ENCODE data around the gene QRICH2.
"Not testable (repeated sequence)": the region's sequence is repeated elsewhere in the genome, so short reads cannot be mapped to it uniquely, and the experiment has no call there.

The QRICH2 gene

DNA sequence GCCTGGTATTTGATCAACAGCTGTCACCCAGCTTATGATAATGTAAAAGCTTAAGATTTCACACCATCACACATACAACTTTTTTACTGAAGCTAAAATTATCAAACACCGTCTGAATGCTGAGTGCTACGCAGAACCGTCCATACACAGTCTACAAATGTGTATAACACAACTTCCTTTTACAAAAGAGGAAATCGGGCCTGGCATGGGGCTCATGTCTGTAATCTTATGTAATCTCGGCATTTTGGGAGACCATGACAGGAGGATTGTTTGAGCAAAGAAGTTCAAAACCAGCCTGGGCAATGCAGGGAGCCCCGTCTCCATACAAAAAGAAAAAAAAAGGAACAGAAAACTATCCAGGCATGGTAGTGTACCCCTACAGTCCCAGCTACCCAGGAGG, 19.6 kb upstream of the QRICH2 start:
- no peak for DNase-seq (ENCODE audit: low read depth in 1 of 2, low spot score in 1 of 2)

DNA sequence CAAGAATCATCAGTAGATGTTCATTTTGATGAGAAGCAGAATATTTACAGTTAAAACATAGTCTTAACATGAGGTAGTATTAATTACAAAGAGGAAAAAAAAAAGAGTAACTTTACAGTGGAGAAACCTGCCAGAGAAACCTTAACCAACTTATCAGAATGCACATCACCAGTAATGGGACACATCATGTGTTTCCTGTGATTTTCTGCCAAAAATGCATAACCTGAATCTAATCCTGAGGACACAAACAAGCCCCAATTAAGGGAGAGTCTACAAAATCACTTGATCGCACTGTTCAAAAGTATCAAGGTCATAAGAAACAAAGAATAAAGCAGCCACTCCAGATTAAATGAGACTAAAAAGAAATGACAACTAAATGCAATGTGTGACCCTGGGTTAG, 18.2 kb upstream of the QRICH2 start:
- no peak for DNase-seq (ENCODE audit: low read depth in 1 of 2, low spot score in 1 of 2)

DNA sequence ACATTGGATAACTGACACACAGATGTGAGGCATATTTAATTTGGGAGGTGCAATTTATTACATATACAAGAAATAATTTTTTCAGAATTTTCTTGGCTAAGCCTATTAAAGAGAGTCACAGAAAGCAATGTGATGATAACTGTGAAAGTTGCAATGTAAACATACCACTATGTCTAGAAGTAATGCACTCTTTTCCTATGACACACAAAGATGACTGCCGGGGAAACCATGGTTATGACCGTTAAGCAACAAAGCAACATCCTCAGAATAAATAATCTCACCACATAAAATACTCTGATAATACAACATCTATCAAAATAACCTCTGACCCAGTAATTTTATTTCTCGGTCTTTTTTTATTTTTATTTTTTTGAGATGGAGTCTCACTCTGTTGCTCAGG, 10.5 kb upstream of the QRICH2 start:
- no peak for DNase-seq (ENCODE audit: low read depth in 1 of 2, low spot score in 1 of 2)

DNA sequence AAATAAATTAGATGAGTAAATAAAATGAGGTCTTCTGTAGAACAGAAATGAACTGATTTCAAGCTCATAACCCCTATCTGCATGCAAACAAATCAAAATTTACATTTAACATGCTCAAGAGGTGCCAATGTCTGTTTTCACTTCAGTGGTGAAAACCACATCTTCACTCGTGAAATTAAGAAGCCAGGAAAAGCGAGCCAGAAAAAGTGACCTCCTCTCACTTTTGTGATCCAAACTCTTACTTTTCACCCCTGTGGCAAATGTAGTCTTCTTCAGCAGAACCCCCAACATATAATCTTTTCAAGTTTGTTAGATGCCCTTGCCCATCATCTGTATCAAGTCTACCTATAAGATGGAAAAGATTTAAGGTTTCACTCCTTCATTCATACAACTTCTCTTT, 9.5 kb upstream of the QRICH2 start:
- DNase-seq (ENCODE audit: low read depth in 1 of 2, low spot score in 1 of 2): no peak

DNA sequence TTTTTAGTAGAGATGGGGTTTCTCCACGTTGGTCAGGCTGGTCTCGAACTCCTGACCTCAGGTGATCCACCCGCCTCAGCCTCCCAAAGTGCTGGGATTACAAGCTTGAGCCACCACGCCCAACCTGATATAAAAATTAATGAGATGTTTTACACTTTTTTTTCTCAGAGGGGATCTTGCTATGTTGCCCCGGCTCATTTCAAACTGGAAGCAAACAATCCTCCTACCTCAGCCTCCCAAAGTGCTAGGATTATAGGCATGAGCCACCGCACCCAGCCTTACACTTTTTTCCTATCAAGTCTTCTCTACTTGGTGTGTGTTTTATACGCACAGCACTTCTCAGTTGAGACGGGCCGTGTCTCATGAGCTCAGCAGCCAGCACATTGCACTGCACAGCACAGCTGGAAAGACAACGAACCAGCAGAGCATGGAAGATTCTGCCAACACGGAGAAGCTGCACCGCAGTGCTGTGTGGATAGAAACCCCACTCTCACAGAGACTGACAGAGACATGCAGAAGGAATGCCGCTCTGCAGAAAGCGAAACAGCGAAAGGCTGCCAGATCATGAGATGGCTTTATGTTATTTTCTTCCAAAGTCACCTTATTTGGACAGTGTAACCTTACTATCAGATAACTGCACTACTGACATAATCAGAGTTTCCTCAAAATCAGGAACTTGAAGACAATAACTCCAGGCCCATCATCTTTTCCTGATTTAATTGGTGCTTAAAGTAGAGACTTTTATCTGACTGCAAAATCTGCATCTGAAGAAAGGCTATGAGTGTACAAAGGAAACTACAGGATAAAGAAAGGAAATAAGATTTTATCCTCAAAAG, 6.5 kb upstream of the QRICH2 start:
- no peak for DNase-seq (ENCODE audit: low read depth in 1 of 2, low spot score in 1 of 2)

DNA sequence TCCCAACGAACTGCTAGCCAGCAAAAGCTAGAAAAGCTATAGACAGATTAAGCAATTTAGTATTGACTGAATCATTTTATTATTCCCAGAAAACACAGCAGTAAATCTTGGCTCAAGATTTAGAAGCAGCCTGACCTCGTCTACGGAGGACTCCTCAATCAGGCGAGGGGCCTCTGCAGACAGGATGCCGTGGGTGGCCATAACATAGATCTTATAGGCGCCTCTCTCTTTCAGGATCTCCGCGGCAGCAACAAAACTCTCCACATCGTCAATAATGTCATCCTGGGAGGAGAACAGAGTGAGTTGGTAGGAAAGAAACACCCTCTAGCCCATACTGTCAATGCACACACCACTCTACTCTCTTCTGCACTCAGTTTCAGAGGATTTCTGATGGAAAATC, 4.7 kb upstream of the QRICH2 start:
- DNase-seq (ENCODE audit: low read depth in 1 of 2, low spot score in 1 of 2): no peak

DNA sequence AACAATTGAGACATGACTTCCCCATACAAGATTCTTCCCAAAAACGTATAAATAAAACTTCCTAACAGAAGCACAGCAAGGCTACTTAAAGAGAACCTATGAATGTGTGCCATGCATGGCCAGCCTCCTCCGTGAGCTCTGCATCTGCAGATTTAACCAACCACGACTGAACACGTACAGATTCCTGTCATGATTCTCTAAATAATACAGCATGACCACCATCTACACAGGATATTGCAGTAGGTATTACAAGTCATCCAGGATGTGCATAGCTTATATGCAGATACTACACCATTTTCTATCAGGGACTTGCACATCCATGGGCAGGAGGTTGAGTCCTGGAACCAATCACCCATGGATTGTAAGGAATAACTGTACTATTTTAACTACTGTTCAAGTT, 1.4 kb upstream of the QRICH2 start:
- no peak for DNase-seq (ENCODE audit: low read depth in 1 of 2, low spot score in 1 of 2)

DNA sequence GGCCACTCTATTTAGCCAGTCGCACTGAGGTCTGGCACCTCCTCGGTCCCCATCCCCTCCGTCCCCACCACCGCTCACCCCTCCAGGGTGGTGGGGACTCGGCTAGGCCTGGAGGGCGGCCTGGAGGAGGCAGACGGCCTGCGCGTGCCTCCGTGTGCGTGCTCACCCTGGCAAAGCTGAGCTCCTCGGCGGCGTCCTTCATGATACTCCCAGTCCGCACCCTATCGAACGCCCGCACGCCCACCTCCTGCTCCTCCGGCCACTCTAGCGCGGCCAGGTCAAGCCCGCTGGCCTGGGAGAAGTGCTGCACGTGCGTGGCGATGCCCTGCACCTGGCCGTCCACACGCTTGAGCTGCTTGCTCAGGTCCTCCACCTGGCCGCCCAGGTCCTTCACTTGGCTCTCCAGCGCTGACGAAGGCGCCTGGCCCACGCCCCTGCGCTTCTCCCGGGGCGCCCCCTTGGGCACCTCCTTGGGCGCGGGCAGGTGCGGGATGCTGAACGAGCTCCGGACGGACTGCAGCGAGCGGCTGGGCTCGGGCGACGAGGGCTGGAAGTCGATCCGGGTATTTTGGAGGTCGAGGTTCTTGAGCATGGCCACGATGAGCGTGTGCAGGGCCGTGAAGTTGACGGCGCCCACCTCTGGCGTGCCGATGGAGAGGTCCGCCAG, 644 bp downstream of the QRICH2 start:
- no peak for DNase-seq (ENCODE audit: low read depth in 1 of 2, low spot score in 1 of 2)

DNA sequence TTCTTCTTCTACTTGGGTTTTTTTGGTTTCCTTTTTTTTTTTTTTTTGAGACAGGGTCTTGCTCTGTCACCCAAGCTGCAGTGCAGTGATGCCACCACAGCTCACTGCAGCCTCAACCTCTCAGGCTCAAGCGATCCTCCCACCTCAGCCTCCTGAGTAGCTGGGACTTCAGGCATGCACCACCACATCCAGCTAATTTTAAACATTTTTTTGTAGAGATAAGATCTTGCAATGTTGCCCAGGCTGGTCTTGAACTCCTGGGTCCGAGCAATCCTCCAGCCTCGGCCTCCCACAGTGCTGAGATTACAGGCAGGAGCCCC, 3.0 kb downstream of the QRICH2 start:
- DNase-seq (ENCODE audit: low read depth in 1 of 2, low spot score in 1 of 2): not testable (repeated sequence)

DNA sequence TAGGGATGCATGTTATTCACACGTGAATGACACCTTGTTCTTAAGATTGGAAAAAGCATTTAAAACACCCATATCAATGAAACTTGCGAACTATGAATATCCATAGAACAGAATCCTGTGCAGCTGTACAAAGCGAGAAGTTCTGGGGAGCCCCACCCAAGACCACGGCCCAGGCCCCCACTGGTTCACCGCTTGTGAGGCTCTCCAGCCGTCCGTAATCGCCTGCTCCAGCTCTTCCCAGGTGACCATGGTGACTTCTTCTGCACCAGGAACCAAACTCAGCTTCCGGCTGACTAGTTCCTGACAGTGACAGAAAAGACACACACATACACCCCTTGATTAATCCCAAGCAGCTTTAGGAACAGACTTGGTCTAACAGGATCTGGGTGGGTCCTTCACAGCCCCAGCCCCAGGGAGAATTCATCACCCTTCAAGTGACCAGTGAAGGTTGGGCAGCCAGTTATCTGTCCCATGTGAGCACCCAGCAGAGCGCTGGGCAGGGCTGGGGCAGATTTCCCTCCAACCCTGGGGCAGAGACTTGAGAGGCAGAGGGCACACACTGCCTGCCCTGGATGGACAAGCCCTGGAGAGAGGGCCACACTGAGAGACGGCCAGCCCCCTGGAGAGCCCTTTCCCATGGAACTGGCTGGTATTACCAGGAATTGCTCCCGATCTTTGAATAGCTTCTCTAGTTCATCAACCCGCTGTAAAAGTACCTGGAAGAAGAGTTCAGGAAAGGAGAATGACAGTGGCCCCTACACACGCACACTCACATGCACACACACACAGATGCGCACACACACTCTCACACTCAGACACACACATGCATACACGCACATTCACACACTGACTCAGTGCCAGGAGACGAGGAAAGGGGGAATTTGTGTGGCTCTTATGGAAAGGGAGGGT, 3.6 kb downstream of the QRICH2 start:
- no peak for DNase-seq (ENCODE audit: low read depth in 1 of 2, low spot score in 1 of 2)

DNA sequence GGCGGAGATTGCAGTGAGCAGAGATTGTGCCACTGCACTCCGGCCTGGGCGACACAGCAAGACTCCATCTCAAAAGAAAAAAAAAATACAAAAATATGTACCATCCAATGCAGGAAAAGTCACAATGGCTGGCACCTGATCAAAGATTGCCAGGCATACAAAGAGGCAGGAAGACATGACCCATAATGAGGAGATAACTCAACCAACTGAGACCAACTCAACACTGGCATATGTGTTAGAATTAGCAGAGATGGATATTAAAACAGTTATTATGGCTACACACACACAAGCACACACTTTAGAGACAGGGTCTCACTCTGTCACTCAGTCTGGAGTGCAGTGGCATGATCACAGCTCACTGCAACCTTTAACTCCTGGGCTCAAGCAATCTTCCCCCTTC, 10.6 kb downstream of the QRICH2 start:
- no peak for DNase-seq (ENCODE audit: low read depth in 1 of 2, low spot score in 1 of 2)

DNA sequence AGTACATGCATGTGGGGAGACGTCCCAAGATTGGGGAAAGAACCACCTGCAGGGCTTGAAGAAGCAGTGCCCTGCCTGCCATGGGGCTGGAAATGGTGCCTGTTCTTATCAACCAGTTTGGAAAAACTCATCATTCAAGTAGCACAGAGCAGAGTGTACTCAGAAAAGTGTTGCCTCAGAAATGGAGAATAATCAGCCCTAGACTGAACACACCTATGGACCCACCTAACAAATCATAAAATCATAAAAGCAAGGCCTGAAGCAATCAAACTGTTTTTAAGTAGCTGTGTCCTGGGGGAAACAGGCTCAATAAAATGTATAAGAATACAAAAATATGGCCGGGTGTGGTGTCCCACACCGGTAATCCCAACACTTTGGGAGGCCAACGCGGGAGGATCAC, 11.2 kb downstream of the QRICH2 start:
- no peak for DNase-seq (ENCODE audit: low read depth in 1 of 2, low spot score in 1 of 2)

DNA sequence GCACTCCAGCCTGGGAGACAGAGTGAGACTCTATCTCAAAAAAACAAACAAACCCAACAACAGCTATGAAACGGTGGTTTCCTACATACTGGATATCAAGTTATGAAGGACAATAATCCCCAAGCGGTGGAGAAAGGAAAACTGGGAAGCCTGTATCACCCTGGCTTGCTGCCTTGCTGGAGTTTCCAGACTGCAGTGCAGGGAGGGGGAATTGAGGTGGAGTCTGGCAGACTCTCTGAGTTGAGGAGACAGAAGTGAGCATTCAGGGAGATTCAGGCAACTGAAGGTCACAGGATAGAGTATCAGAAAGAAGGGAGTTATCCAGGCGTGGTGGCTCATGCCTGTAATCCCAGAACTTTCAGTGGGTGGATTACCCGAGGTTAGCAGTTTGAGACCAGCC, 11.9 kb downstream of the QRICH2 start:
- no peak for DNase-seq (ENCODE audit: low read depth in 1 of 2, low spot score in 1 of 2)

DNA sequence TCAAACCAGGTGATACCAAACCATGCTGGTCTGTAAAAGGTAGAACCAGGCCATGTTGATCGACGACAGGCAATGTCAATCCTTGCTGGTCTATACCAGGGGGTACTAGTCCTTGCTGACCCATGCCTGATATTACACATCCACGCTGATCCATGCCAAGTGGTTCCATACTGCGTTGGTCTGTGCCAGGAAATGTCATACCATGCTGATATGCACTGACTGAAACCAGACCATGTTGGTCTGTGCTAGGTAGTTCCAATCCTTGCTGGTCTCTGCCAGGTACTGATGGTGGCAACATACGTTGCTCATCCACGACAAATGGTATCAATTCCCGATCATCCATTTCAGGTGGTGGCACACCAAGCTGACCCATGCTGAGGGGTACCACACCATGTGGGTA, 15.0 kb downstream of the QRICH2 start:
- DNase-seq (ENCODE audit: low read depth in 1 of 2, low spot score in 1 of 2): no peak

DNA sequence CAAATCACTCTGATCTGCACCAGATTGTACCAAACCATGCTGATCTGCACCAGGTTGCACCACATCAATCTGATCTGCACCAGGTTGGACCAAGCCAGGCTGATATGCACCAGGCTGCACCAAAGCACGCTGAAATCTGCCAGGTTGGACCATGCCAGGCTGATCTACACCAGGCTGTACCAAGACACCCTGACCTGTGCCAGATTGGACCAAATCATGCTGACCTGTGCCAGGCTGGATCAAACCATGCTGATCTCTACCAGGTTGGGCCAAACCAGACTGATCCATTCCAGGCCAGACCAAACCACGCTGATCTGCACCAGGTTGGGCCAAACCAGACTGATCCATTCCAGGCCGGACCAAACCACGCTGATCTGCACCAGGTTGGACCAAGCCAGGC, 15.5 kb downstream of the QRICH2 start:
- DNase-seq (ENCODE audit: low read depth in 1 of 2, low spot score in 1 of 2): no peak

DNA sequence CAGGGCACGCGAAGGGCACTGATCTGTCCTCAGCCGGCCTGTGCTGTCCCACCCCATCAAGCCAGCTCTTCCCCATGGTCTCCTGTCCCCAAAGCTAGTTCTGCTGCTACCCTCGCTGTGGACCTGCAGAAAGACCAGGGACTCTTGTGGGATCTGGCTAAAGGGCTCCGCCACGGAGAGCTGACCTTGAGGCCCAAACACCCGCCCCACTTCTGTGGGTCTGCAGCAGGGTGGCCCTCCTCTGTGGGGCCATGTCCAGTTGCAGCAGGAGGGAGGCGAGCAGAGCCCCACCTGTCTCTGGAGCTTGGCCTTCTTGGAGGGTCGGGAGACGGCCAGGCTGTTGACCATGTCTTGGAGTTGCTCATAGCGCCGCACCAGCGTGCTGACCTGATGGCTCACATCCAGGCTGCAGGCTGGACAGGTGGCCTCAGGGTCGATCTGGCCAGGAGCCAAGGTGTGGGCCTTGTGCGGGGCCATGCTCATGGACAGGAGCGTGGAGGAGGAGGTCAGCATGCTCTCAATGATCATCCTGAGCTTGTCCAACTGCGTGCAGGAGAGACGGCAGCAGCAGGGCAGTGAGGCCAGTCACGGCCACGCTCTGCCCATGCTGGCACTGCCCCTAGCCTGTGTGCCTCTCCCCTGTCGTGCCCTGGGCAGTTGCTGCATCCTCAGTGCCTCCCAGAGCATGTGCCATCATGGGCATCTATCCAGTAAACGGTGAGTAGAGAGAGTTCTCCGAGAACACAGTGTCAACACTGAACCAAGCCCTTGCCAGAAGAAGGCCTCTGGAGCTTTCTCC, 26.3 kb downstream of the QRICH2 start:
- DNase-seq (ENCODE audit: low read depth in 1 of 2, low spot score in 1 of 2): no peak

DNA sequence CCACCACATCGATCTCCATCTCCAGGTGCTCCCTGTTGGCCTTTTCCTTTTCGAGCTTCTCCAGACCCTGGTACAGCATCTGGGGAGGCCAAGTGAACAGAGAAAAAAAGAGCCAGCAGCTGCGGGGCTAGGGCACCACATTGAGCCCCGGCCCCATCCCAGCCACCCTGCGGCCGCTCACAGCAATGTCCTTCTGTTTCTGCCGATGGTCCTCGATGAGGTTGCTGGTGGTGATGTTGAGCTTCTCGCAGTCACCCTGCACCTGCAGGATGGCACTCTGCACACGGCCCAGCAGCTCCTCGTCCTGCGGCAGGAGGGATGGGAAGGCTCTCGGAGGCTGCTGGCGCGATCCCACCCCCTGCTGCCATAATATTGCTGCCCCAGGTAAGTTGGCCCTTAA, 27.4 kb downstream of the QRICH2 start:
- DNase-seq (ENCODE audit: low read depth in 1 of 2, low spot score in 1 of 2): no peak

DNA sequence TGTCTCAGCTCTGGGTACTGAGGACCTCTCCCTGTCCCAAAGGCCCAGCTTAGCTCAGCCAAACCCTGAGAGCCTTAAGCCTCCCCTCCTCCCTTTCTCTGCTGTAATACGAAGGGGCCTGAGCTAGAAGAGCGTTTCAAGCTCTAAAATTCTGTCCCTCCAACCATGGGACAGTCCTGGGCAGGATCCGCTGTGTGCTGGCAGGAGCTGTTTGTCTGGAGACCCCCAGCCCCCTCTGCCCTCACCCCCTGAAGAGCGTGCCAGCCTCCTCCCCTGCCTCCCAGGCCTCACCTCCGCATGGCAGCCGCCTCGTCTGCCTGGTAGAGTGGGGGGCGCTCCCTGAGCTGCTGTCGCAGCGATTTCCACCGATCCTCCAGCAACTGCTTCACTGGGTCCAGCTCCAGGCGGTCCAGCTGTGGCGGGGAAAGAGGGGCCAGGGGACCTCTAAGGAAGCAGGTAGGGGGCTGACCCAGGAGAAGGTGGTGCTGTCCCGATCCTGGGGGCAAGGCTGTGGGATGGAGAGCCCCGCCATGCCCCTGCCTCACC, 28.3 kb downstream of the QRICH2 start:
- no peak for DNase-seq (ENCODE audit: low read depth in 1 of 2, low spot score in 1 of 2)

DNA sequence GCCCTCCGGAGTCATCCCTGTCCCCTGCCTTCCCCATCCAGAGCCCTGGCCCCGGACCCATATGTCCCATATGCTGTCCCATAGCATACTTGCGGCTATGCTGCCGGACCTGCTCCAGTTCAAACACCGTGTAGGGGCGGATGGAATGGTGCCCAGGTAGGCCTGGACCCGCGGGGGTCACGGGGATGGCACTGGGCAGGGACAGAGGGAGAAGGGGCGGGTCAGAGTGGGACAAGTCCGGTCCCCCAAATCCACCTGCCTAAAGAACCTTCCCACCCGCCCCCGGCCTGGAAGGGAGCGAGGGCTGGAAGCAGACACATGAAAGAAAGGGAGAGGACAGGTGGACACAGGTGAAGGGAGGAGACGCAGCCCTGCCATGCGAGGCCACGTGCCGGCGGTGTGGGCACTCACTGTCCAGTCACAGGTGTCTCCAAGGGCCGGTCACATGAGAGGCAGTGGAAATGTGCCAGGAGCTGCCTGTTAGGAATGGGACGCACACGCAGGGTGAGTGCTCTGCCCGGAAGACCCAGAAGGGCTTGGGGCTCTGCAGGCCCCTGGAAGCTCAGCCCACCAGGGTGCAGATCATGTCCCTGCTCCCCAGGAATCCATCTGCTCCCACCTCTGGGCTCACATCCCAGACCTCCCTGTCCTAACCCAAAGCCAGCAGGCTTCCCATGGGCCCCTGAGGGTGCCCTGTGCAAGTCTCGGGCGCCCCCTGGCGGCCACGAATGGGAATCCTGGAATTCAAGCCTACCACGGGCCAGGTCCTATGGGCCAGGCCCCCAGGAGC, 28.9 kb downstream of the QRICH2 start:
- peak; percentile 77 to 81 for DNase-seq (ENCODE audit: low read depth in 1 of 2, low spot score in 1 of 2)

DNA sequence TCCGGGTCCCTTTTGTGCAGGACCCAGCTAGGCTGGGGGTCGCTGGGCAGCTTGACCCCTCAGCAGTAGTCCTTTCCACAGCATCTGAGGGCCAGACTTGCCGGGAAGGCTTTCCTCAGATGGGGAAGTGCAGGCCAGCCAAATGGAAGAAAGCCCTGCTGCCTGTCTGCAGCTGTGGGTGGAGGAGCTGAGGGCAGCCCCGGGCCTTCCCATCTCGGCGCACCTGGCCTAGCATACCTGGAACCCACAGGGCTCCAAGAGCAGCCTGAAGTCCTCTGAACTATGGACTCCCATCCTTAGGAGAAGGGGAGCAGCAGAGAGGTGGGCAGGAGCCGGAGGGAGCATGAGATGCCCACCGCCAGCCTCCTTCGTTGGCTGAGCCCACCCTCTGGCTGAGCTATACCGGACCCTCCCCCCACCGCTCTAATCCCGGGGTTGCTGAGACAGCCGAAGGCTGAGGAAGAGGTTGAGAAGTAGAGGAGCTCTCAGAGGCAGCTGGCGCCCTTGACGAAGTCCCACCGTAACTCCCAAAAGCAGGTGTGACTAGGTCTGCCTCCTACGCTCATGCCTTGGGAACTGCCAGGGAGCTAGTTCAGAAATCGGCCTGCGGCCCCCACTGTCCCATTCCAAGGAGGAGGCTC, 29.7 kb downstream of the QRICH2 start:
- no peak for DNase-seq (ENCODE audit: low read depth in 1 of 2, low spot score in 1 of 2)

All from activated T-helper 1 cell treated with anti-CD3 and anti-CD28 coated beads, Interleukin-2, amount 50 U/mL, for 16 hours (primary cell).